Activated CD4-positive, alpha-beta T cell treated with anti-CD3 and anti-CD28 coated beads, Interleukin-2, amount 10 ng/mL, durations not matched to agents 7 days and 5 days (primary cell): ENCODE data around the gene BLOC1S4. TPM values are rescaled to one million over a fixed set of nuclear protein-coding genes. Genes with fewer than 3 reads are reported as not detected.
"Not testable (repeated sequence)": the region's sequence is repeated elsewhere in the genome, so short reads cannot be mapped to it uniquely, and the experiment has no call there.

Source experiments
- CTCF ChIA-PET: fragments of 350-600 bp; sonication (Branson Sonifier 250); formaldehyde crosslinking; loops from one replicate; lab custom pipeline; 2021; ENCODE audit warnings: antibody characterized with exemption; lab: Charles Lee
- POLR2A ChIA-PET: fragments of 350-600 bp; sonication (Branson Sonifier 250); formaldehyde crosslinking; loops from one replicate; lab custom pipeline; 2021; ENCODE audit warnings: antibody characterized with exemption; lab: Charles Lee
- DNase-seq: peaks from one replicate; pipeline ENCODE4 v3.0.0-alpha.2; 2020
- H3K27ac Mint-ChIP-seq: one replicate; pipeline ENCODE4 v1.8.0; 2021; ENCODE audit warnings: mild to moderate bottlenecking, moderate library complexity, mixed read lengths
- H3K27me3 Mint-ChIP-seq: one replicate; pipeline ENCODE4 v1.8.0; 2021; ENCODE audit warnings: mixed read lengths
- H3K36me3 Mint-ChIP-seq: one replicate; pipeline ENCODE4 v1.8.0; 2021; ENCODE audit warnings: low read depth, mixed read lengths
- H3K4me1 Mint-ChIP-seq: one replicate; pipeline ENCODE4 v1.8.0; 2021; ENCODE audit warnings: mixed read lengths
- H3K4me3 Mint-ChIP-seq: one replicate; pipeline ENCODE4 v1.8.0; 2021; ENCODE audit warnings: mild to moderate bottlenecking, moderate library complexity, mixed read lengths
- H3K9me3 Mint-ChIP-seq: one replicate; pipeline ENCODE4 v1.8.0; 2021; ENCODE audit warnings: mixed read lengths
- total RNA-seq, 2 experiments: library from RNA; stranded (reverse); gene quantifications; one replicate each; pipeline ENCODE4 v1.2.3, GENCODE V29; 2021

Gene BLOC1S4
- 10 to 100 TPM; 16.6 to 17.6 TPM for total RNA-seq

GRCh38 chr4:6716018-6716911 lies at the start of gene BLOC1S4:
Gene BLOC1S4, plus strand, starts transcription at chr4:6716174. Its CDS starts 36 bp downstream, at chr4:6716210.
- Mint-ChIP-seq H3K27me3 (no peaks in the 10 kb centered on the region), H3K27ac (peak within 1 kb of the TSS; percentile 91), H3K9me3 (peaks cover 2% of the 10 kb centered on the region), H3K36me3 (peaks cover 9% of the 10 kb centered on the region), H3K4me3 (peak within 1 kb of the TSS; percentile 85), H3K4me1 (peaks cover 35% of the 10 kb centered on the region)
- DNase-seq = peak; percentile 89
- CTCF ChIA-PET = interaction anchor here (0.6 to 3.2 kb wide), 12 partner anchors 10 to 354 kb away, joined by 3 to 10 read pairs (median 4); partner anchors contain the start of gene TADA2B
- POLR2A ChIA-PET = interaction anchor here (1.2 kb wide), 1 partner anchor 42 kb away, joined by 4 read pairs; no protein-coding TSS in a partner anchor

- Mint-ChIP-seq H3K27me3 (peaks cover 5% of the 10 kb centered on the region), H3K36me3 (peaks cover 4% of the 10 kb centered on the region), H3K9me3 (no peaks in the 10 kb centered on the region), H3K4me1 (peaks cover 5% of the 10 kb centered on the region), H3K27ac (no peak overlapping the region), H3K4me3 (no peak overlapping the region)
- DNase-seq = no peak
- ChIA-PET CTCF (interaction anchor here (0.7 kb wide), 1 partner anchor 434 kb away, joined by 3 read pairs; no protein-coding TSS in a partner anchor), POLR2A (no interaction called here)
Measured at GRCh38 chr4:6668391-6668790, 47.6 kb upstream of the BLOC1S4 start.

GRCh38 chr4:6671648-6672047 lies 44.3 kb upstream of the BLOC1S4 start:
- ChIA-PET POLR2A (no interaction called here), CTCF (interaction anchor here (0.9 to 1.1 kb wide), 2 partner anchors 9 to 30 kb away, joined by 3 to 6 read pairs; no protein-coding TSS in a partner anchor)
- Mint-ChIP-seq H3K4me3 (no peak overlapping the region), H3K4me1 (peaks cover 29% of the 10 kb centered on the region), H3K27me3 (no peaks in the 10 kb centered on the region), H3K36me3 (peaks cover 26% of the 10 kb centered on the region), H3K9me3 (no peaks in the 10 kb centered on the region), H3K27ac (no peak overlapping the region)
- DNase-seq = no peak

GRCh38 chr4:6672131-6672530 lies 43.8 kb upstream of the BLOC1S4 start:
- Mint-ChIP-seq H3K9me3 (no peaks in the 10 kb centered on the region), H3K36me3 (peaks cover 31% of the 10 kb centered on the region), H3K4me3 (no peak overlapping the region), H3K27me3 (no peaks in the 10 kb centered on the region), H3K27ac (no peak overlapping the region), H3K4me1 (peaks cover 34% of the 10 kb centered on the region)
- no peak for DNase-seq
- ChIA-PET CTCF (interaction anchor here (0.9 to 1.1 kb wide), 2 partner anchors 9 to 29 kb away, joined by 3 to 6 read pairs; no protein-coding TSS in a partner anchor), POLR2A (no interaction called here)

DNA sequence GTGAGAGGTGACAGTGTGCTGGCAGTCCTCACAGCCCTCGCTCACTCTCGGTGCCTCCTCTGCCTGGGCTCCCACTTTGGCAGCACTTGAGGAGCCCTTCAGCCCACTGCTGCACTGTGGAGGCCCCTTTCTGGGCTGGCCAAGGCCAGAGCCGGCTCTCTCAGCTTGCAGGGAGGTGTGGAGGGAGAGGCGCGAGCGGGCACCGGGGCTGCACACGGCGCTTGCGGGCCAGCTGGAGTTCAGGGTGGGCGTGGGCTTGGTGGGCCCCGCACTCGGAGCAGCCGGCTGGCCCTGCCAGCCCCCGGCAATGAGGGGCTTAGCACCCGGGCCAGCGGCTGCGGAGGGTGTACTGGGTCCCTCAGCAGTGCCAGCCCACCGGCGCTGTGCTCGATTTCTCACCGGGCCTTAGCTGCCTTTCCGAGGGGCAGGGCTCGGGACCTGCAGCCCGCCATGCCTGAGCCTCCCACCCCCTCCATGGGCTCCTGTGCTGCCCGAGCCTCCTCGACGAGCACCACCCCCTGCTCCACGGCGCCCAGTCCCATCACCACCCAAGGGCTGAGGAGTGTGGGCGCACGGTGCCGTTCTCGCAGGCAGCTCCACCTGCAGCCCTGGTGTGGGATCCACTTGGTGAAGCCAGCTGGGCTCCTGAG lies 43.3 kb upstream of the BLOC1S4 start:
- not testable (repeated sequence) for H3K9me3 Mint-ChIP-seq, H3K4me3 Mint-ChIP-seq
- peak overlapping the region; percentile 98 for H3K27ac Mint-ChIP-seq

GRCh38 chr4:6673191-6673659 lies 42.7 kb upstream of the BLOC1S4 start:
- peak overlapping the region; percentile 98 for H3K4me3 Mint-ChIP-seq
- H3K27ac Mint-ChIP-seq = peak overlapping the region; percentile 98
- peaks cover 42% of the 10 kb centered on the region for H3K4me1 Mint-ChIP-seq
- peak; percentile 36 for DNase-seq
- ChIA-PET CTCF (interaction anchor here (0.8 to 5.0 kb wide), 7 partner anchors 10 to 200 kb away, joined by 3 to 30 read pairs (median 4); partner anchors contain the start of genes MRFAP1 and MRFAP1L1), POLR2A (interaction anchor here (0.8 to 1.8 kb wide), 3 partner anchors 9 to 33 kb away, joined by 4 to 10 read pairs (median 9); partner anchors contain the start of gene MRFAP1)
- not testable (repeated sequence) for H3K9me3 Mint-ChIP-seq, H3K27me3 Mint-ChIP-seq
- H3K36me3 Mint-ChIP-seq = peaks cover 39% of the 10 kb centered on the region

More for the DNA sequence above, 43.3 kb upstream of the BLOC1S4 start:
- Mint-ChIP-seq H3K4me1 (peaks cover 39% of the 10 kb centered on the region), H3K36me3 (peaks cover 36% of the 10 kb centered on the region)
- ChIA-PET CTCF (interaction anchor here (0.8 to 5.0 kb wide), 8 partner anchors 10 to 201 kb away, joined by 3 to 30 read pairs (median 5); partner anchors contain the start of genes MRFAP1 and MRFAP1L1), POLR2A (interaction anchor here (1.6 to 1.8 kb wide), 2 partner anchors 32 to 34 kb away, joined by 4 to 10 read pairs; partner anchors contain the start of gene MRFAP1)
- not testable (repeated sequence) for H3K27me3 Mint-ChIP-seq, DNase-seq

DNA sequence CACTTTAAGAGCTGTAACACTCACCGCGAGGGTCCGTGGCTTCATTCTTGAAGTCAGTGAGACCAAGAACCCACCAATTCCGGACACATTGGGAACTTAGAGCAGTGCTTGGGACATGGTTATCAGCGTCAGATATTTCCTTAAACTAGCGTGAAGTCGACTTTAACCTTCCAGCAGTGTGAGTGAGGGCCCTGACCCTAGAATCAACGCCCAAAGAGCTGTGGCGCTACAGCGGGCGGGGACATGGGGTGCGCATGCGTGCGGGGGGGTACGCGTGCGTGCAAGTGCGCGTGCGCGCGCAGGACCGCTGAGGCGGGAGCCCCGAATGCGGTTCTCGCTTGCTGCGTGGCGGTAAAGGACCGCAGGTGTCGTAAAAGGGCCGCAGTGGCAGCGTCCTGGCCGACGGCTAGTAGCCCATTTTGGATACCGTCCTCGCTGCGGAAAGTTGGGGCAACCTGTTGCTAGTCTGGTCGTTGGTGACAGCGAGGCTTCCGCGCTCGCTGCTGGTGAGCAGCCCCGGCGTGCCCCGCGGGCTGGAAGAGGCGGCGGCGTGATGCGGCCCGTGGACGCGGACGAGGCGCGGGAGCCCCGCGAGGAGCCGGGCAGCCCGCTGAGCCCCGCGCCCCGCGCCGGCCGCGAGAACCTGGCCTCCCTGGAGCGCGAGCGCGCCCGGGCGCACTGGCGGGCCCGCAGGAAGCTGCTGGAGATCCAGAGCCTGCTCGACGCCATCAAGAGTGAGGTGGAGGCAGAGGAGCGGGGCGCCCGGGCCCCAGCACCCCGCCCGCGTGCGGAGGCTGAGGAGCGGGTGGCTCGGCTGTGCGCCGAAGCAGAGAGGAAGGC lies 42.1 kb upstream of the BLOC1S4 start:
- Mint-ChIP-seq H3K27ac (peak overlapping the region; percentile 98), H3K4me1 (peaks cover 48% of the 10 kb centered on the region), H3K9me3 (no peaks in the 10 kb centered on the region), H3K36me3 (peaks cover 45% of the 10 kb centered on the region), H3K4me3 (peak overlapping the region; percentile 98), H3K27me3 (no peaks in the 10 kb centered on the region)
- POLR2A ChIA-PET = interaction anchor here (0.6 to 1.8 kb wide), 7 partner anchors 9 to 43 kb away, joined by 3 to 10 read pairs (median 4); partner anchors contain the start of genes MRFAP1 and MRFAP1L1
- DNase-seq = peak; percentile 94
- CTCF ChIA-PET = interaction anchor here (0.7 to 5.0 kb wide), 23 partner anchors 11 to 369 kb away, joined by 3 to 30 read pairs (median 4); partner anchors contain the start of genes BLOC1S4, MRFAP1, MRFAP1L1 and S100P

GRCh38 chr4:6674500-6675149 lies 41.3 kb upstream of the BLOC1S4 start:
- ChIA-PET CTCF (interaction anchor here (0.6 to 5.0 kb wide), 27 partner anchors 10 to 368 kb away, joined by 3 to 30 read pairs (median 5); partner anchors contain the start of genes BLOC1S4, MRFAP1, MRFAP1L1 and S100P), POLR2A (interaction anchor here (0.5 to 1.8 kb wide), 9 partner anchors 13 to 234 kb away, joined by 3 to 6 read pairs (median 4); no protein-coding TSS in a partner anchor)
- Mint-ChIP-seq H3K27ac (peak overlapping the region; percentile 98), H3K9me3 (peaks cover 3% of the 10 kb centered on the region), H3K4me3 (peak overlapping the region; percentile 98), H3K27me3 (no peaks in the 10 kb centered on the region), H3K4me1 (peaks cover 52% of the 10 kb centered on the region), H3K36me3 (peaks cover 53% of the 10 kb centered on the region)
- DNase-seq = peak; percentile 80

DNA sequence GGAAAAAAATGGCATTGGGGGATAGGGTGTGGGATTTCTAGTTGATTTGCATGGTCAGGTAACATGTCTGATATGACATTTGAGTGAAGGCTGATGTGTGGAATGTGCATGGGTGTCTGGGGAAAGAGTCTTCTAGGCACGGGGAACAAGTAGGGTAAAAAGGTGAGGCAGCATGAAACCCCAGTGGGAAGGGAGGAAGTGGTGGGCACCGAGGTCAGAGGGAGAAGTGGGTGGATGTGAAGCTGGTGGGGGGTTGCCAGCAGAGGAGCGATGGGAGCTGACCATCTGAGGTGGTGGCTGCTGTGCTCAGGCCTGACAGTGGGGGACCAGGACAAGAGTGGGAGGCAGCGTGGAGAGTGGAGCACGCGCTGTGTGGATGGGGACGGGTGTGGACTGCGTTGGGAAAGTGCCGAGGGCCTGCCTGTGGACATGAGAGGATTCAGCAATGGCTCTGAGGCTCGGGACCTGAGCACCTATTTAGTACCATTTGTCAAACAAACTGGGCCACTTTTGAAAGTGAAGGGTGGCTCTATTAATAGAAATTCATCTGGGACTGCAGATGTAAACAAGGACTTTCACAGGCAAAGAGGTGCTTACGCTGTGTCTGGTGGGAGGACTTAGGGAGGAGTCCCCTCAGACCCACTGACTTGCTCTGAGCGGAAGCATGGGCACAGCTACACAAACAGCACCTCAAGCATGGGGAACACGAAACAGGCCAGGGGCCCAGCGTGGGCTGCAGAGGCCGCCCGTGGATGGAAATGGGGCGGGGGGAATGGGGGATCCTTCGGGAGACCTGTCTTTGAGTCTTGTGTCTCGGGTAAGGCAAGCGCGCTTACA lies 39.0 kb upstream of the BLOC1S4 start:
- peaks cover 60% of the 10 kb centered on the region for H3K4me1 Mint-ChIP-seq
- ChIA-PET POLR2A (interaction anchor here (0.8 kb wide), 1 partner anchor 16 kb away, joined by 3 read pairs; no protein-coding TSS in a partner anchor), CTCF (interaction anchor here (0.6 to 5.0 kb wide), 4 partner anchors 8 to 365 kb away, joined by 3 to 30 read pairs (median 14); no protein-coding TSS in a partner anchor)
- no peak for DNase-seq
- peaks cover 8% of the 10 kb centered on the region for H3K9me3 Mint-ChIP-seq
- peak overlapping the region; percentile 98 for H3K4me3 Mint-ChIP-seq
- H3K27ac Mint-ChIP-seq = peak overlapping the region; percentile 21
- peaks cover 67% of the 10 kb centered on the region for H3K36me3 Mint-ChIP-seq
- H3K27me3 Mint-ChIP-seq = no peaks in the 10 kb centered on the region

DNA sequence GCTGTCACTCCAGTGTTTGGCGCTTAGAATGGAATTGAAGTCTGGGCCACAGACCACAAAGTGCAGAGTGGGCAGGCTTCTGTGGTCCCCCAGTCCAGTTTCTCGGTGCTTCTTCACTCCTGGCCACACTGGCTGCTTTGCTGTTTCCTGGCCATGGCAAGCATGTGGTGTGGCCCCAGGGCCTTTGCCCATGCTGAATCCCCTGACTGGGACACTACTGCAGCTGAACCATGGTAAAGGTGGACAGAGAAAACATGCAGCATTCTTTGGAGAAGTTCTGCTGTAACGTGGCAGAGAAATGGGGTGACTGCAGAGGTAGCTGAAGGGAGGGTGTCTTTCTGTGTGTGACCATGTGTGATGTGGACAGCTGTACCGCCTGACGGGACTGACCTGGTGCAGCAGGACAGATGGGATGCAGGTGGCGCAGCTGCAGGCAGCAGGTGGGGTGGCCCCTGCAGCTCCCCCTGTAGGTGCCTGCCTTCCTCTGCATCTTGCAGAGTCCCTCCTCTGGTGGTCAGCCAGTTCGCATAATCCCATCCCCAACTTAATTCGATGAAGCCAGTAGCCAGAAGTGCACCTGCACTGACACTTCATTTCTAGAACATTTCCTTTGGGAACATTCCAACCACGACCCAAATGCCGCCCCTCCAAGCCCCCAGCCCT lies 35.5 kb upstream of the BLOC1S4 start:
- H3K27ac Mint-ChIP-seq = no peak overlapping the region
- CTCF ChIA-PET = interaction anchor here (0.7 to 3.1 kb wide), 6 partner anchors 10 to 38 kb away, joined by 3 to 17 read pairs (median 4); no protein-coding TSS in a partner anchor

More for the DNA sequence above, 35.5 kb upstream of the BLOC1S4 start:
- DNase-seq = no peak
- peaks cover 8% of the 10 kb centered on the region for H3K9me3 Mint-ChIP-seq
- H3K36me3 Mint-ChIP-seq = peaks cover 59% of the 10 kb centered on the region
- H3K27me3 Mint-ChIP-seq = no peaks in the 10 kb centered on the region
- POLR2A ChIA-PET = no interaction called here
- no peak overlapping the region for H3K4me3 Mint-ChIP-seq
- H3K4me1 Mint-ChIP-seq = peaks cover 48% of the 10 kb centered on the region
